ENCODE data around the gene SALL2. TPM values are rescaled to one million over a fixed set of nuclear protein-coding genes. Genes with fewer than 3 reads are reported as not detected.
A peak's percentile ranks its signal among the peaks of the same experiment; 100 is the strongest.

The SALL2 gene
- total RNA-seq, 1 experiment from 2014 or later = 1.5 TPM

DNA sequence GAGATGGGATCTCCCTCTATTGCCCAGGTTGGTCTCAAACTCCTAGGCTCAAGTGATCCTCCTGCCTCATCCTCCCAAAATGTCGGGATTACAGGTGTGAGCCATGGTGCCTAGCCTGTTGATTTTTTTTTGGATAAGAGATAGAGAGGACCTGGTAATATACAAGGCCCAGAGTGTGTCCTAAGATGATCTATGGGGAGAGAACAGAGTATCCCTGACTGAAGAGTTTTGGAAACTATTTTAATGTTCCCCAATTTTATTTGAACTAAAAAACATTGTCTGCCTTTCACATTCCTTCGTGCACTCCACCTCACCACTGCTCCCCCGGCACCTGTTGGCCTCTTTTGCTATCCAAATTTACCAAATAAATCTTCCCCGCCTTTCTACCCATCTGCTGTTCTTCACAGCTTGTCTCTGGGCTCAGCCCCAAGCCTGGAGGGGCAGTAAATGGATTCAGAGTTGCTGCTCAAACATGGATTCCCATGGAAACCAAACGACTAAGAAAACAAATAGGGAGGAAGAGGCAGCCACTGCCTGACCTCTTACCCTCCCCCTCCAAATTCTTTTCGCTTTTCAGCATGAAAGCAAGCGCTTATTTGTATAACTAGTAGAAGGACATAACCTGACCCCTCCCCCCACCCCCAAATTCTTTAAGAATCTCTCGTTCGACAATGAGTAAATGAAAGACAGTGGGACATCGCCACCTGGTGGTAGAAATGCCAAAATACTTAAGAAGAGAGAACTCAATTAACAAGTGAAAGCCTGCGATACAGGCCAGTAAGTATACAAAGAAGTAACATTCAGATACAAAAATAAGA, 31.1 kb upstream of the SALL2 start:
- ChIA-PET CTCF (interaction anchor here (1.8 kb wide), 1 partner anchor 59 kb away, joined by 5 read pairs; no protein-coding TSS in a partner anchor), POLR2A (no interaction called here)
- Histone ChIP-seq H3K27ac (ENCODE audit: low read length) (no peak overlapping the region), H3K4me1 (ENCODE audit: control insufficient read depth, insufficient read depth, low read length) (no peaks in the 10 kb centered on the region), H3K9me3 (ENCODE audit: control insufficient read depth, insufficient read depth, low read depth, low read length) (no peaks in the 10 kb centered on the region), H3K27me3 (ENCODE audit: control insufficient read depth, insufficient read depth, low read length) (no peaks in the 10 kb centered on the region), H3K36me3 (ENCODE audit: control insufficient read depth, insufficient read depth, low read length) (no peaks in the 10 kb centered on the region), H3K4me3 (ENCODE audit: low read depth in 2 of 2, low read length in 2 of 2) (peak overlapping the region; percentile 4 to 33; a peak in 3 of 4 replicates)
- TF ChIP-seq SIN3A (IDR thresholded peaks at IDR 0.05; ENCODE audit: borderline replicate concordance, insufficient read depth, low read depth, low read length) (no peak), POLR2AphosphoS5 (IDR thresholded peaks at IDR 0.05; ENCODE audit: low read depth, low read length) (no peak), TCF7L2 (IDR thresholded peaks at IDR 0.05; ENCODE audit: low read depth, low read length) (no peak)
- TF ChIP-seq, protein P1, sequence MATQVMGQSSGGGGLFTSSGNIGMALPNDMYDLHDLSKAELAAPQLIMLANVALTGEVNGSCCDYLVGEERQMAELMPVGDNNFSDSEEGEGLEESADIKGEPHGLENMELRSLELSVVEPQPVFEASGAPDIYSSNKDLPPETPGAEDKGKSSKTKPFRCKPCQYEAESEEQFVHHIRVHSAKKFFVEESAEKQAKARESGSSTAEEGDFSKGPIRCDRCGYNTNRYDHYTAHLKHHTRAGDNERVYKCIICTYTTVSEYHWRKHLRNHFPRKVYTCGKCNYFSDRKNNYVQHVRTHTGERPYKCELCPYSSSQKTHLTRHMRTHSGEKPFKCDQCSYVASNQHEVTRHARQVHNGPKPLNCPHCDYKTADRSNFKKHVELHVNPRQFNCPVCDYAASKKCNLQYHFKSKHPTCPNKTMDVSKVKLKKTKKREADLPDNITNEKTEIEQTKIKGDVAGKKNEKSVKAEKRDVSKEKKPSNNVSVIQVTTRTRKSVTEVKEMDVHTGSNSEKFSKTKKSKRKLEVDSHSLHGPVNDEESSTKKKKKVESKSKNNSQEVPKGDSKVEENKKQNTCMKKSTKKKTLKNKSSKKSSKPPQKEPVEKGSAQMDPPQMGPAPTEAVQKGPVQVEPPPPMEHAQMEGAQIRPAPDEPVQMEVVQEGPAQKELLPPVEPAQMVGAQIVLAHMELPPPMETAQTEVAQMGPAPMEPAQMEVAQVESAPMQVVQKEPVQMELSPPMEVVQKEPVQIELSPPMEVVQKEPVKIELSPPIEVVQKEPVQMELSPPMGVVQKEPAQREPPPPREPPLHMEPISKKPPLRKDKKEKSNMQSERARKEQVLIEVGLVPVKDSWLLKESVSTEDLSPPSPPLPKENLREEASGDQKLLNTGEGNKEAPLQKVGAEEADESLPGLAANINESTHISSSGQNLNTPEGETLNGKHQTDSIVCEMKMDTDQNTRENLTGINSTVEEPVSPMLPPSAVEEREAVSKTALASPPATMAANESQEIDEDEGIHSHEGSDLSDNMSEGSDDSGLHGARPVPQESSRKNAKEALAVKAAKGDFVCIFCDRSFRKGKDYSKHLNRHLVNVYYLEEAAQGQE (IDR thresholded peaks at IDR 0.05; ENCODE audit: insufficient read depth in 1 of 2, low read depth in 2 of 2, low read length in 1 of 2) = no peak
- TF ChIP-seq, protein P2, sequence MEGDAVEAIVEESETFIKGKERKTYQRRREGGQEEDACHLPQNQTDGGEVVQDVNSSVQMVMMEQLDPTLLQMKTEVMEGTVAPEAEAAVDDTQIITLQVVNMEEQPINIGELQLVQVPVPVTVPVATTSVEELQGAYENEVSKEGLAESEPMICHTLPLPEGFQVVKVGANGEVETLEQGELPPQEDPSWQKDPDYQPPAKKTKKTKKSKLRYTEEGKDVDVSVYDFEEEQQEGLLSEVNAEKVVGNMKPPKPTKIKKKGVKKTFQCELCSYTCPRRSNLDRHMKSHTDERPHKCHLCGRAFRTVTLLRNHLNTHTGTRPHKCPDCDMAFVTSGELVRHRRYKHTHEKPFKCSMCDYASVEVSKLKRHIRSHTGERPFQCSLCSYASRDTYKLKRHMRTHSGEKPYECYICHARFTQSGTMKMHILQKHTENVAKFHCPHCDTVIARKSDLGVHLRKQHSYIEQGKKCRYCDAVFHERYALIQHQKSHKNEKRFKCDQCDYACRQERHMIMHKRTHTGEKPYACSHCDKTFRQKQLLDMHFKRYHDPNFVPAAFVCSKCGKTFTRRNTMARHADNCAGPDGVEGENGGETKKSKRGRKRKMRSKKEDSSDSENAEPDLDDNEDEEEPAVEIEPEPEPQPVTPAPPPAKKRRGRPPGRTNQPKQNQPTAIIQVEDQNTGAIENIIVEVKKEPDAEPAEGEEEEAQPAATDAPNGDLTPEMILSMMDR (IDR thresholded peaks at IDR 0.05) = peak; percentile 71
- ATAC-seq (peak; percentile 73), DNase-seq (ENCODE audit: low read depth, low spot score) (peak; percentile 64)
- no TSS peak for BruUV-seq (replicated peaks)
- in situ Hi-C loops (cut with HindIII; ENCODE audit: low pct_unique_long_range_greater_than_20kb, low sequenced_read_pairs) (no loop called here), intact Hi-C loops (cut with micrococcal nuclease; ENCODE audit: unreplicated experiment) (no loop called here)

DNA sequence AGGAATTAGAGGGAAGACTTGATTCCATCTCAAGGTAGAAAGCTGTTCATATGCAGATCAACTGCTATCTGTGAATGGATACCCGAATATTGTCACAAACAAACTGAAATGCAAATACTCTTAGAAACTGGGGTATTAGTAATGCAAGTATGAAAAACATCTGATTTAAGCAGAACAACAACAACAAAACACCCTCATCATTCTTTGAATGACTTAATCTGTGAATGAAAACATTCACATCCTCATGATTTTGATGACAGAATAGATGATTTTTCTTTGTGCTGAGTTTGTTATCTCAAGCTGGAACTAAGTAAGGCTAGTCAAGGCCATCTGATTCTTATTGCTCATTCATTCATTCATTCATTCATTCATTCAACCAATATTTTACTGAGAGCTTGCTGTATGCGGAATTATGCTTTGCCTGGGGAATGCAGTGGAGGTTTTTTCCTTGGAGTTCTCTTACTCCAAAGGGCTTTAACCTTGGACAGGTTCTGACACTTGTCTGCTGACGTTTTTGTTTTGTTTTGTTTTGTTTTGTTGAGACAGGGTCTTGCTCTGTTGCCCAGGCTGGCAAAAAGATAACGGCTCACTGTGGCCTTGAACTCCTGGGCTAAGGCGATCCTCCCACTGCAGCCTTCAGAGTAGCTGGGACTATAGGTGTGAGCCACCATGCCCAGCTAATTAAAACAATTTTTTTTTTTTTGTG, 30.4 kb upstream of the SALL2 start:
- TF ChIP-seq, protein P2 (IDR thresholded peaks at IDR 0.05) = no peak
- no peak for TF ChIP-seq POLR2AphosphoS5 (IDR thresholded peaks at IDR 0.05; ENCODE audit: low read depth, low read length)
- TF ChIP-seq TCF7L2 (IDR thresholded peaks at IDR 0.05; ENCODE audit: low read depth, low read length) = no peak
- TF ChIP-seq SIN3A (IDR thresholded peaks at IDR 0.05; ENCODE audit: borderline replicate concordance, insufficient read depth, low read depth, low read length) = no peak
- TF ChIP-seq, protein P1 (IDR thresholded peaks at IDR 0.05; ENCODE audit: insufficient read depth in 1 of 2, low read depth in 2 of 2, low read length in 1 of 2) = no peak
- H3K27ac ChIP-seq (ENCODE audit: low read length) = no peak overlapping the region
- no peaks in the 10 kb centered on the region for H3K36me3 ChIP-seq (ENCODE audit: control insufficient read depth, insufficient read depth, low read length)
- BruUV-seq (replicated peaks) = no TSS peak
- intact Hi-C loops (cut with micrococcal nuclease; ENCODE audit: unreplicated experiment) = no loop called here
- ATAC-seq (no peak), DNase-seq (ENCODE audit: low read depth, low spot score) (no peak)
- no peak overlapping the region for H3K4me3 ChIP-seq (ENCODE audit: low read depth in 2 of 2, low read length in 2 of 2)
- ChIA-PET CTCF (interaction anchor here (0.7 to 1.8 kb wide), 2 partner anchors 39 to 58 kb away, joined by 4 to 5 read pairs; no protein-coding TSS in a partner anchor), POLR2A (no interaction called here)
- H3K9me3 ChIP-seq (ENCODE audit: control insufficient read depth, insufficient read depth, low read depth, low read length) = no peaks in the 10 kb centered on the region
- in situ Hi-C loops (cut with HindIII; ENCODE audit: low pct_unique_long_range_greater_than_20kb, low sequenced_read_pairs) = no loop called here
- no peaks in the 10 kb centered on the region for H3K27me3 ChIP-seq (ENCODE audit: control insufficient read depth, insufficient read depth, low read length)
- H3K4me1 ChIP-seq (ENCODE audit: control insufficient read depth, insufficient read depth, low read length) = no peaks in the 10 kb centered on the region
